Ovary (tissue), 9 donors: ENCODE data around the gene KIAA0825. TPM values are rescaled to one million over a fixed set of nuclear protein-coding genes. Genes with fewer than 3 reads are reported as not detected.

Experiments used
- DNase-seq, 5 donors: peaks; one replicate each; pipeline ENCODE4 v3.0.0-alpha.2; 2019 to 2020
- H3K27ac ChIP-seq, 2 donors: fragments of 200-600 bp; one replicate each; pipeline versions ENCODE4 v1.5.1 to v1.8.0; 2019 to 2022
- H3K27me3 ChIP-seq: fragments of 200-600 bp; one replicate; pipeline ENCODE4 v1.8.0; 2022
- H3K36me3 ChIP-seq: fragments of 200-600 bp; sonication (generic); one replicate; pipeline ENCODE4 v1.5.1; 2019
- H3K4me1 ChIP-seq: one replicate; pipeline ENCODE4 v1.8.1; 2013; ENCODE audit warnings: mild to moderate bottlenecking, moderate library complexity; ENCODE audit not compliant: insufficient read depth
- H3K4me3 ChIP-seq: fragments of 200-600 bp; sonication (generic); one replicate; pipeline ENCODE4 v1.5.1; 2017
- H3K9me3 ChIP-seq, 2 donors: fragments of 200-600 bp in 1 of 2; sonication (generic) in 1 of 2; one replicate each; pipeline versions ENCODE4 v1.5.1 to v1.8.1; 2013 to 2019; ENCODE audit warnings: mild to moderate bottlenecking in 1 of 2, moderate library complexity in 1 of 2
- EP300 ChIP-seq: sonication (generic); formaldehyde crosslinking; IDR thresholded peaks from one replicate; pipeline ENCODE4 v1.6.1; 2017; ENCODE audit warnings: antibody characterized with exemption
- POLR2A ChIP-seq: fragments of 450-650 bp; IDR thresholded peaks from one replicate; pipeline ENCODE4 v1.6.1; 2017; ENCODE audit warnings: antibody characterized with exemption, mild to moderate bottlenecking, moderate library complexity
- WGBS, 3 donors: extraction: QIAGEN DNeasy Blood & Tissue Kit in 1 of 3; methylation state at CpG; one replicate each; pipeline versions ENCODE4 v1.1.5 to v1.1.7; 2013 to 2017; 5-methylcytosine and 5-hydroxymethylcytosine counted together
- intact Hi-C, 4 donors: fragments of 100-400 bp; cut with DNase I; formaldehyde crosslinking; loops; one replicate each; pipeline versions ENCODE4 v1.11.0 to v1.15.1; 2022 to 2023
- polyA plus RNA-seq, 2 donors: library from polyadenylated mRNA; stranded (reverse); fragments of 200-250 nt in 1 of 2; fragments of 350-450 nt in 1 of 2; fragmentation: Illumina TruSeq in 1 of 2; extraction: RNeasy Lipid Tissue Mini Kit (QIAGEN cat#74804) in 1 of 2; gene quantifications; one replicate each; pipeline ENCODE4 v1.2.3, GENCODE V29; 2013 to 2014
- total RNA-seq, 7 donors: library from RNA; depleted of rRNA in 2 of 7; stranded (reverse); fragments of >200 nt in 2 of 7; fragmentation: NEBNext Ultra II Directional in 3 of 7; extraction: Animal tissue kit (Norgen Biotek cat#: 25700) in 3 of 7; gene quantifications; one replicate each; pipeline versions ENCODE4 v1.1.0 to v1.2.4, GENCODE V29; 2016 to 2023
- TF ChIP-seq, protein P1 (sequence below), 3 donors: fragments of 450-650 bp in 2 of 3; fragments of 200-600 bp in 1 of 3; IDR thresholded peaks; one replicate each; pipeline versions ENCODE4 v1.5.1 to v1.8.0; 2016 to 2022; ENCODE audit warnings: antibody characterized with exemption in 3 of 3, mild to moderate bottlenecking in 1 of 3
- donor health status: DM: no; HTN: no; CAD: no; lungs with moderate emphysema.
- donor health status: DM: no; HTN: no; CAD: no.
- donor health status: Bipolar disorder and iron deficiency.
- donor health status: DM: yes; HTN: yes; CAD: no.
- donor health status: DM: no; HTN: no; CAD: no.
- donor health status: DM: yes; HTN: yes; CAD: no.

The KIAA0825 gene
- total and polyA plus RNA-seq, 9 donors, result 0.70 to 12.4 (median 3.9) TPM

GRCh38 chr5:94337617-94338016, 280.8 kb downstream of the KIAA0825 start:
- no peaks in the 10 kb centered on the region for H3K4me1 ChIP-seq
- 91 to 97% (median 93%) methylated on average over 1 of the region's 1 CpG for WGBS, 3 donors
- no peak overlapping the region for H3K27ac ChIP-seq
- H3K9me3 ChIP-seq, result no peaks in the 10 kb centered on the region
- TF ChIP-seq EP300 (no peak), POLR2A (no peak)
- TF ChIP-seq, protein P1, sequence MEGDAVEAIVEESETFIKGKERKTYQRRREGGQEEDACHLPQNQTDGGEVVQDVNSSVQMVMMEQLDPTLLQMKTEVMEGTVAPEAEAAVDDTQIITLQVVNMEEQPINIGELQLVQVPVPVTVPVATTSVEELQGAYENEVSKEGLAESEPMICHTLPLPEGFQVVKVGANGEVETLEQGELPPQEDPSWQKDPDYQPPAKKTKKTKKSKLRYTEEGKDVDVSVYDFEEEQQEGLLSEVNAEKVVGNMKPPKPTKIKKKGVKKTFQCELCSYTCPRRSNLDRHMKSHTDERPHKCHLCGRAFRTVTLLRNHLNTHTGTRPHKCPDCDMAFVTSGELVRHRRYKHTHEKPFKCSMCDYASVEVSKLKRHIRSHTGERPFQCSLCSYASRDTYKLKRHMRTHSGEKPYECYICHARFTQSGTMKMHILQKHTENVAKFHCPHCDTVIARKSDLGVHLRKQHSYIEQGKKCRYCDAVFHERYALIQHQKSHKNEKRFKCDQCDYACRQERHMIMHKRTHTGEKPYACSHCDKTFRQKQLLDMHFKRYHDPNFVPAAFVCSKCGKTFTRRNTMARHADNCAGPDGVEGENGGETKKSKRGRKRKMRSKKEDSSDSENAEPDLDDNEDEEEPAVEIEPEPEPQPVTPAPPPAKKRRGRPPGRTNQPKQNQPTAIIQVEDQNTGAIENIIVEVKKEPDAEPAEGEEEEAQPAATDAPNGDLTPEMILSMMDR (IDR thresholded peaks at IDR 0.05), result no peak
- no peak for DNase-seq
- H3K36me3 ChIP-seq, result no peaks in the 10 kb centered on the region
- H3K4me3 ChIP-seq, result no peak overlapping the region
- intact Hi-C loops, result no loop called here
- H3K27me3 ChIP-seq, result no peaks in the 10 kb centered on the region

GRCh38 chr5:94335936-94336335, 282.5 kb downstream of the KIAA0825 start:
- Histone ChIP-seq H3K4me1 (no peaks in the 10 kb centered on the region), H3K4me3 (no peak overlapping the region), H3K9me3 (no peaks in the 10 kb centered on the region), H3K27me3 (no peaks in the 10 kb centered on the region), H3K27ac (no peak overlapping the region), H3K36me3 (no peaks in the 10 kb centered on the region)
- DNase-seq, result no peak
- 92 to 99% (median 97%) methylated on average over 2 of the region's 2 CpGs for WGBS, 3 donors
- intact Hi-C loops, result no loop called here
- TF ChIP-seq, protein P1 (IDR thresholded peaks at IDR 0.05), result no peak
- no peak for TF ChIP-seq EP300
- no peak for TF ChIP-seq POLR2A

DNA sequence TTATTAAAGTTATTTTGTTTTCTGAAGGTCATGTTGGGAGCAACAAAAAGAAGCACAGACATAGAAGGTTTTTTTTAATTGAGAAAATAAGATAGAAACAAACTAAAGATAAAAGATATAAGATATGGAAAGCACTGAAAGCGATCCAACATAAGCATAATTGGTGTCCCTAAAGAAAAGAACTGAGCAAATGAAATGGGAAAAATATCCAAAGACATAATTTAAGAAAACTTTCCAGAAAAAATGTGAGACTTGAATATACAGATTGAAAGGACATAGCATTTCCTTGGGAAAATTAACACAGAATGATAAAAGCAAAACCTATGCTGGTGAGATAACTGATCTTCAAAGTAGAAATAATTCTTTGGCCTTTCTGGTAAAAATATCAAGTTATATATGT, 289.3 kb downstream of the KIAA0825 start:
- H3K27me3 ChIP-seq, result no peaks in the 10 kb centered on the region
- WGBS, 3 donors, result 94 to 100% (median 98%) methylated on average over 1 of the region's 1 CpG
- no peaks in the 10 kb centered on the region for H3K9me3 ChIP-seq
- H3K4me1 ChIP-seq, result no peaks in the 10 kb centered on the region
- intact Hi-C loops, result no loop called here
- DNase-seq, result no peak
- H3K27ac ChIP-seq, result no peak overlapping the region
- H3K36me3 ChIP-seq, result no peaks in the 10 kb centered on the region
- H3K4me3 ChIP-seq, result no peak overlapping the region
- TF ChIP-seq POLR2A (no peak), EP300 (no peak)
- TF ChIP-seq, protein P1 (IDR thresholded peaks at IDR 0.05), result no peak

DNA sequence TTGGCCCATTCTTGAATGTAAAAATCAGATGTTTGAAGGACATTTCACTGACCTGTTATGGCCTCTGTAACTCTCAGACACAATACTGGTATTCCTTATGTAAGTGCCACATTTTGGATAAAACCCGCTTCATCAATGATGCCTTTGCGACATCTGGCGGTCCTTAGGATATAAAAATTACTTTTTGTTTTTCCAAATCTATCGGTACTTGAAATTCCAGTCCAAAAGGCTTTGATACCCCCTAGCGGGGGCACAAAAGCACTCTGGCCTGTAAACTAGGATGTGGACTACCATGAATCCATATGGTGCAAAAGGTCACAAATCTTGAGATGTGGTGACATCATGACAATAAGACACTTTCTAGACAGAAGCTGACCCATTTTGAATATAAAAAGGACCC, 291.8 kb downstream of the KIAA0825 start:
- 97 to 98% (median 98%) methylated on average over 5 of the region's 5 CpGs for WGBS, 3 donors
- H3K27ac ChIP-seq, result no peak overlapping the region
- H3K4me3 ChIP-seq, result no peak overlapping the region
- TF ChIP-seq, protein P1 (IDR thresholded peaks at IDR 0.05), result no peak
- TF ChIP-seq POLR2A (no peak), EP300 (no peak)
- no peaks in the 10 kb centered on the region for H3K4me1 ChIP-seq
- no peaks in the 10 kb centered on the region for H3K9me3 ChIP-seq
- intact Hi-C loops, result no loop called here
- H3K36me3 ChIP-seq, result no peaks in the 10 kb centered on the region
- no peak for DNase-seq
- no peaks in the 10 kb centered on the region for H3K27me3 ChIP-seq
